HCT116 (cell line): ENCODE results near the gene RPS6KA6.

Source experiments
- CBX3 ChIP-seq: IDR thresholded peaks from 2 replicates; pipeline ENCODE4 v1.6.1; 2012; ENCODE audit warnings: low read depth
- CEBPB ChIP-seq: IDR thresholded peaks from 2 replicates; pipeline ENCODE4 v1.6.1; 2012; ENCODE audit warnings: low read depth
- EZH2 ChIP-seq: fragments of 200-600 bp; sonication (generic); IDR thresholded peaks from 2 replicates; pipeline ENCODE4 v1.6.1; 2017; ENCODE audit warnings: antibody characterized with exemption, mixed run types
- JUND ChIP-seq: IDR thresholded peaks from 2 replicates; pipeline ENCODE4 v1.6.1; 2012
- POLR2A ChIP-seq: IDR thresholded peaks from 2 replicates; pipeline ENCODE4 v1.7.0; 2011; ENCODE audit warnings: borderline replicate concordance; ENCODE audit not compliant: insufficient read depth, insufficient read length; ENCODE audit errors: extremely low read depth
- POLR2AphosphoS5 ChIP-seq: IDR thresholded peaks from 2 replicates; pipeline ENCODE4 v1.6.1; 2011; ENCODE audit warnings: mild to moderate bottlenecking, low read depth, low read length, moderate library complexity
- SIN3A ChIP-seq: IDR thresholded peaks from 2 replicates; pipeline ENCODE4 v1.6.1; 2012; ENCODE audit warnings: low read depth
- SP1 ChIP-seq: IDR thresholded peaks from 2 replicates; pipeline ENCODE4 v1.6.1; 2012; ENCODE audit warnings: low read depth
- TCF7L2 ChIP-seq: IDR thresholded peaks from 2 replicates; pipeline ENCODE4 v1.7.0; 2011; ENCODE audit warnings: borderline replicate concordance, inconsistent platforms; ENCODE audit not compliant: insufficient read depth, insufficient read length; ENCODE audit errors: extremely low read depth
- ZNF274 ChIP-seq: fragments of 200-500 bp; sonication (Bioruptor generic); IDR thresholded peaks from 2 replicates; pipeline ENCODE4 v1.6.1; 2014; ENCODE audit warnings: mild to moderate bottlenecking, low read depth, low read length, inconsistent platforms
- TF ChIP-seq, protein P1 (sequence below), 3 experiments: fragments of 200-600 bp in 1 of 3; sonication (generic) in 1 of 3; IDR thresholded peaks in 2 of 3; conservative IDR thresholded peaks in 1 of 3; 2 replicates each; pipeline ENCODE4 v1.5.1; 2012 to 2017; ENCODE audit warnings: low read depth in 2 of 3, low read length in 2 of 3, antibody characterized with exemption in 1 of 3, borderline replicate concordance in 1 of 3, control low read depth in 1 of 3, mild to moderate bottlenecking in 1 of 3, mixed read lengths in 1 of 3, mixed run types in 1 of 3, moderate library complexity in 1 of 3; ENCODE audit not compliant: insufficient read depth in 1 of 3
- TF ChIP-seq, protein P2 (sequence below): IDR thresholded peaks from 2 replicates; pipeline ENCODE4 v1.6.1; 2012; ENCODE audit warnings: low read depth

- no peak for TF ChIP-seq CEBPB
- TF ChIP-seq, protein P1, sequence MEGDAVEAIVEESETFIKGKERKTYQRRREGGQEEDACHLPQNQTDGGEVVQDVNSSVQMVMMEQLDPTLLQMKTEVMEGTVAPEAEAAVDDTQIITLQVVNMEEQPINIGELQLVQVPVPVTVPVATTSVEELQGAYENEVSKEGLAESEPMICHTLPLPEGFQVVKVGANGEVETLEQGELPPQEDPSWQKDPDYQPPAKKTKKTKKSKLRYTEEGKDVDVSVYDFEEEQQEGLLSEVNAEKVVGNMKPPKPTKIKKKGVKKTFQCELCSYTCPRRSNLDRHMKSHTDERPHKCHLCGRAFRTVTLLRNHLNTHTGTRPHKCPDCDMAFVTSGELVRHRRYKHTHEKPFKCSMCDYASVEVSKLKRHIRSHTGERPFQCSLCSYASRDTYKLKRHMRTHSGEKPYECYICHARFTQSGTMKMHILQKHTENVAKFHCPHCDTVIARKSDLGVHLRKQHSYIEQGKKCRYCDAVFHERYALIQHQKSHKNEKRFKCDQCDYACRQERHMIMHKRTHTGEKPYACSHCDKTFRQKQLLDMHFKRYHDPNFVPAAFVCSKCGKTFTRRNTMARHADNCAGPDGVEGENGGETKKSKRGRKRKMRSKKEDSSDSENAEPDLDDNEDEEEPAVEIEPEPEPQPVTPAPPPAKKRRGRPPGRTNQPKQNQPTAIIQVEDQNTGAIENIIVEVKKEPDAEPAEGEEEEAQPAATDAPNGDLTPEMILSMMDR (IDR thresholded peaks at IDR 0.05 in 2 of 3, conservative IDR thresholded peaks at IDR 0.05 in 1 of 3; ENCODE audit: borderline replicate concordance in 1 of 3, insufficient read depth in 1 of 3, low read depth in 2 of 3, low read length in 2 of 3): no peak
- TF ChIP-seq POLR2A: no peak
- no peak for TF ChIP-seq POLR2AphosphoS5
- TF ChIP-seq, protein P2, sequence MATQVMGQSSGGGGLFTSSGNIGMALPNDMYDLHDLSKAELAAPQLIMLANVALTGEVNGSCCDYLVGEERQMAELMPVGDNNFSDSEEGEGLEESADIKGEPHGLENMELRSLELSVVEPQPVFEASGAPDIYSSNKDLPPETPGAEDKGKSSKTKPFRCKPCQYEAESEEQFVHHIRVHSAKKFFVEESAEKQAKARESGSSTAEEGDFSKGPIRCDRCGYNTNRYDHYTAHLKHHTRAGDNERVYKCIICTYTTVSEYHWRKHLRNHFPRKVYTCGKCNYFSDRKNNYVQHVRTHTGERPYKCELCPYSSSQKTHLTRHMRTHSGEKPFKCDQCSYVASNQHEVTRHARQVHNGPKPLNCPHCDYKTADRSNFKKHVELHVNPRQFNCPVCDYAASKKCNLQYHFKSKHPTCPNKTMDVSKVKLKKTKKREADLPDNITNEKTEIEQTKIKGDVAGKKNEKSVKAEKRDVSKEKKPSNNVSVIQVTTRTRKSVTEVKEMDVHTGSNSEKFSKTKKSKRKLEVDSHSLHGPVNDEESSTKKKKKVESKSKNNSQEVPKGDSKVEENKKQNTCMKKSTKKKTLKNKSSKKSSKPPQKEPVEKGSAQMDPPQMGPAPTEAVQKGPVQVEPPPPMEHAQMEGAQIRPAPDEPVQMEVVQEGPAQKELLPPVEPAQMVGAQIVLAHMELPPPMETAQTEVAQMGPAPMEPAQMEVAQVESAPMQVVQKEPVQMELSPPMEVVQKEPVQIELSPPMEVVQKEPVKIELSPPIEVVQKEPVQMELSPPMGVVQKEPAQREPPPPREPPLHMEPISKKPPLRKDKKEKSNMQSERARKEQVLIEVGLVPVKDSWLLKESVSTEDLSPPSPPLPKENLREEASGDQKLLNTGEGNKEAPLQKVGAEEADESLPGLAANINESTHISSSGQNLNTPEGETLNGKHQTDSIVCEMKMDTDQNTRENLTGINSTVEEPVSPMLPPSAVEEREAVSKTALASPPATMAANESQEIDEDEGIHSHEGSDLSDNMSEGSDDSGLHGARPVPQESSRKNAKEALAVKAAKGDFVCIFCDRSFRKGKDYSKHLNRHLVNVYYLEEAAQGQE: no peak
- no peak for TF ChIP-seq EZH2
- TF ChIP-seq SIN3A: no peak
- no peak for TF ChIP-seq TCF7L2
- no peak for TF ChIP-seq SP1
- no peak for TF ChIP-seq CBX3
- no peak for TF ChIP-seq ZNF274
- TF ChIP-seq JUND: no peak
Observed at GRCh38 chrX:84189125-84189524, 1.1 kb upstream of the RPS6KA6 start.
